ENCODE data around the gene WDR64.

GRCh38 chr1:241771117-241771516 is 119.0 kb downstream of the WDR64 start:
- TF ChIP-seq EZH2 (IDR thresholded peaks at IDR 0.05; ENCODE audit: borderline replicate concordance, low read depth, low read length, severe bottlenecking), result no peak
- TF ChIP-seq, protein P1, sequence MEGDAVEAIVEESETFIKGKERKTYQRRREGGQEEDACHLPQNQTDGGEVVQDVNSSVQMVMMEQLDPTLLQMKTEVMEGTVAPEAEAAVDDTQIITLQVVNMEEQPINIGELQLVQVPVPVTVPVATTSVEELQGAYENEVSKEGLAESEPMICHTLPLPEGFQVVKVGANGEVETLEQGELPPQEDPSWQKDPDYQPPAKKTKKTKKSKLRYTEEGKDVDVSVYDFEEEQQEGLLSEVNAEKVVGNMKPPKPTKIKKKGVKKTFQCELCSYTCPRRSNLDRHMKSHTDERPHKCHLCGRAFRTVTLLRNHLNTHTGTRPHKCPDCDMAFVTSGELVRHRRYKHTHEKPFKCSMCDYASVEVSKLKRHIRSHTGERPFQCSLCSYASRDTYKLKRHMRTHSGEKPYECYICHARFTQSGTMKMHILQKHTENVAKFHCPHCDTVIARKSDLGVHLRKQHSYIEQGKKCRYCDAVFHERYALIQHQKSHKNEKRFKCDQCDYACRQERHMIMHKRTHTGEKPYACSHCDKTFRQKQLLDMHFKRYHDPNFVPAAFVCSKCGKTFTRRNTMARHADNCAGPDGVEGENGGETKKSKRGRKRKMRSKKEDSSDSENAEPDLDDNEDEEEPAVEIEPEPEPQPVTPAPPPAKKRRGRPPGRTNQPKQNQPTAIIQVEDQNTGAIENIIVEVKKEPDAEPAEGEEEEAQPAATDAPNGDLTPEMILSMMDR (IDR thresholded peaks at IDR 0.05; ENCODE audit: borderline replicate concordance, extremely low read depth, low read length, poor library complexity, severe bottlenecking), result no peak
